Measurements from ENCODE around the gene SH2D7.

- TF ChIP-seq CTCF (IDR thresholded peaks at IDR 0.05; ENCODE audit: insufficient read depth, low read length), result no peak
- no peak for TF ChIP-seq GABPA (IDR thresholded peaks at IDR 0.05; ENCODE audit: low read depth)
- no peak for TF ChIP-seq REST (IDR thresholded peaks at IDR 0.05; ENCODE audit: insufficient replicate concordance, low read depth)
- no peak for TF ChIP-seq POLR2AphosphoS5 (IDR thresholded peaks at IDR 0.05; ENCODE audit: low read depth)
- TF ChIP-seq SPI1 (IDR thresholded peaks at IDR 0.05; ENCODE audit: borderline replicate concordance, low read depth), result no peak
Measured at GRCh38 chr15:78097667-78098066, 5.3 kb downstream of the SH2D7 start.

All from HL-60 (cell line).